ENCODE measurements around the gene PLEKHG4.

GRCh38 chr16:67264866-67265265 is 14.5 kb upstream of the PLEKHG4 start:
- no peak for TF ChIP-seq CTCF (IDR thresholded peaks at IDR 0.05)
- no peak for TF ChIP-seq SREBF2 (IDR thresholded peaks at IDR 0.05)
- TF ChIP-seq EP300 (IDR thresholded peaks at IDR 0.05) = no peak
- TF ChIP-seq POLR2A (IDR thresholded peaks at IDR 0.05; ENCODE audit: low read length) = no peak
- TF ChIP-seq MAX (IDR thresholded peaks at IDR 0.05) = no peak
- no peak for TF ChIP-seq FOSL2 (IDR thresholded peaks at IDR 0.05)
- TF ChIP-seq FOSL2 (CRISPR knock-in tag; IDR thresholded peaks at IDR 0.05) = no peak
- TF ChIP-seq SMC3 (IDR thresholded peaks at IDR 0.05) = no peak
- TF ChIP-seq USF2 (IDR thresholded peaks at IDR 0.05) = no peak
- TF ChIP-seq RAD21 (conservative IDR thresholded peaks at IDR 0.05 in 1 of 2, IDR thresholded peaks at IDR 0.05 in 1 of 2) = no peak
- no peak for TF ChIP-seq GATA3 (IDR thresholded peaks at IDR 0.05; ENCODE audit: borderline replicate concordance)
- TF ChIP-seq CEBPB (IDR thresholded peaks at IDR 0.05) = no peak
- no peak for TF ChIP-seq HOXA7 (CRISPR knock-in tag; IDR thresholded peaks at IDR 0.05)
- no peak for TF ChIP-seq RFX5 (IDR thresholded peaks at IDR 0.05)
- no peak for TF ChIP-seq CHD2 (IDR thresholded peaks at IDR 0.05; ENCODE audit: low read length, partially characterized antibody)

Measured in A549 (cell line).